SU-DHL-6 (cell line): ENCODE results near the gene TRAPPC4.

Source experiments
- H2AFZ ChIP-seq: fragments of 200-600 bp; sonication (generic); 2 replicates; pipeline ENCODE4 v1.6.1; 2014; ENCODE audit warnings: low read depth, mild to moderate bottlenecking, moderate library complexity, mixed read lengths, antibody characterized with exemption, low read length; ENCODE audit not compliant: severe bottlenecking
- H3F3A ChIP-seq: fragments of 200-600 bp; shearing (Covaris generic); 2 replicates; pipeline ENCODE4 v1.6.0; 2016; ENCODE audit warnings: antibody characterized with exemption, mild to moderate bottlenecking; ENCODE audit not compliant: insufficient read depth
- H3K27ac ChIP-seq: fragments of 200-600 bp; sonication (generic); 2 replicates; pipeline ENCODE4 v1.5.1; 2016; ENCODE audit warnings: low read depth, mild to moderate bottlenecking, low read length, moderate library complexity, mixed read lengths
- H3K27me3 ChIP-seq: fragments of 200-600 bp; sonication (generic), shearing (Covaris generic); 2 replicates; pipeline ENCODE4 v1.6.0; 2014; ENCODE audit warnings: mild to moderate bottlenecking, low read length
- H3K36me3 ChIP-seq: fragments of 200-600 bp; sonication (generic); 2 replicates; pipeline ENCODE4 v1.6.1; 2014; ENCODE audit warnings: mild to moderate bottlenecking, low read length, mixed read lengths
- H3K4me2 ChIP-seq: fragments of 300-600, 200-600 bp; shearing (Covaris generic), sonication (generic); 2 replicates; pipeline ENCODE4 v1.6.0; 2014; ENCODE audit warnings: low read length, low read depth, mild to moderate bottlenecking; ENCODE audit not compliant: poor library complexity, severe bottlenecking
- H3K4me3 ChIP-seq: fragments of 200-600 bp; sonication (generic); 2 replicates; pipeline ENCODE4 v1.5.1; 2014; ENCODE audit warnings: antibody characterized with exemption, low read length, mild to moderate bottlenecking, mixed read lengths; ENCODE audit not compliant: insufficient read depth, poor library complexity, severe bottlenecking
- H3K79me2 ChIP-seq: fragments of 200-600 bp; sonication (generic); 2 replicates; pipeline ENCODE4 v1.6.1; 2014; ENCODE audit warnings: mild to moderate bottlenecking, low read length, moderate library complexity; ENCODE audit not compliant: insufficient read depth
- H3K9ac ChIP-seq: fragments of 200-600 bp; sonication (generic); 2 replicates; pipeline ENCODE4 v1.7.0; 2014; ENCODE audit warnings: mild to moderate bottlenecking, low read length
- H3K9me2 ChIP-seq: fragments of 200-600 bp; sonication (generic); replicated peaks from 2 replicates; pipeline ENCODE4 v1.6.1; 2014; ENCODE audit warnings: low read length; ENCODE audit not compliant: insufficient read depth
- H3K9me3 ChIP-seq: fragments of 200-600 bp; sonication (generic); 2 replicates; pipeline ENCODE4 v1.6.1; 2014; ENCODE audit warnings: low read length, mixed read lengths; ENCODE audit not compliant: insufficient read depth
- H4K20me1 ChIP-seq: fragments of 200-600 bp; sonication (generic); 2 replicates; pipeline ENCODE4 v1.6.1; 2014; ENCODE audit warnings: low read depth, mild to moderate bottlenecking, antibody characterized with exemption, low read length, moderate library complexity, mixed read lengths
- CTCF ChIP-seq: fragments of 200-600 bp; sonication (generic); IDR thresholded peaks from one replicate; pipeline ENCODE4 v1.5.1; 2017; ENCODE audit warnings: antibody characterized with exemption, mild to moderate bottlenecking, low read length, moderate library complexity; ENCODE audit not compliant: insufficient read depth, poor library complexity, severe bottlenecking
- EZH2phosphoT487 ChIP-seq: fragments of 200-600 bp; sonication (generic), shearing (Covaris generic); conservative IDR thresholded peaks from 2 replicates; pipeline ENCODE4 v1.6.1; 2018; ENCODE audit warnings: mild to moderate bottlenecking, antibody characterized with exemption, low read length, moderate library complexity, mixed read lengths

Gene TRAPPC4

GRCh38 chr11:119065369-119065768, 46.8 kb downstream of the TRAPPC4 start:
- H3K9ac ChIP-seq = no peak overlapping the region
- H3F3A ChIP-seq = peaks cover 14% of the 10 kb centered on the region; the same call in 1 of the 2 replicates

GRCh38 chr11:119067371-119068222, 49.0 kb downstream of the TRAPPC4 start, which contains the start of gene VPS11:
Gene VPS11, plus strand, starts transcription at chr11:119067818. Its CDS starts 6 bp downstream, at chr11:119067824.
- Histone ChIP-seq H2AFZ (peak within 1 kb of the TSS; percentile 88), H3K79me2 (peaks cover 35% of the 10 kb centered on the region), H3K27ac (peak within 1 kb of the TSS; percentile 70)

More at GRCh38 chr11:119065369-119065768, 46.8 kb downstream of the TRAPPC4 start:
- H2AFZ ChIP-seq = no peak overlapping the region
- H4K20me1 ChIP-seq = no peaks in the 10 kb centered on the region
- peaks cover 35% of the 10 kb centered on the region for H3K79me2 ChIP-seq
- H3K4me2 ChIP-seq = no peak overlapping the region
- no peaks in the 10 kb centered on the region; the same call in 1 of the 2 replicates for H3K36me3 ChIP-seq
- H3K9me3 ChIP-seq = no peaks in the 10 kb centered on the region
- no peaks in the 10 kb centered on the region for H3K27me3 ChIP-seq
- no peaks in the 10 kb centered on the region for H3K9me2 ChIP-seq
- no peak overlapping the region for H3K27ac ChIP-seq
- peak; percentile 38 for TF ChIP-seq CTCF
- TF ChIP-seq EZH2phosphoT487 = no peak
- H3K4me3 ChIP-seq = no peak overlapping the region

More at GRCh38 chr11:119067371-119068222, 49.0 kb downstream of the TRAPPC4 start, which contains the start of gene VPS11:
- peak within 1 kb of the TSS; percentile 84 for H3K9ac ChIP-seq
- TF ChIP-seq CTCF = no peak
- no peaks in the 10 kb centered on the region for H4K20me1 ChIP-seq
- H3K4me2 ChIP-seq = peak within 1 kb of the TSS; percentile 88
- peaks cover 14% of the 10 kb centered on the region; the same call in 1 of the 2 replicates for H3F3A ChIP-seq
- H3K9me3 ChIP-seq = no peaks in the 10 kb centered on the region
- H3K4me3 ChIP-seq = peak within 1 kb of the TSS; percentile 98
- peaks cover 3% of the 10 kb centered on the region; the same call in 1 of the 2 replicates for H3K36me3 ChIP-seq
- no peaks in the 10 kb centered on the region for H3K9me2 ChIP-seq
- H3K27me3 ChIP-seq = no peaks in the 10 kb centered on the region
